Measurements from ENCODE around the gene ASAH2.

DNA sequence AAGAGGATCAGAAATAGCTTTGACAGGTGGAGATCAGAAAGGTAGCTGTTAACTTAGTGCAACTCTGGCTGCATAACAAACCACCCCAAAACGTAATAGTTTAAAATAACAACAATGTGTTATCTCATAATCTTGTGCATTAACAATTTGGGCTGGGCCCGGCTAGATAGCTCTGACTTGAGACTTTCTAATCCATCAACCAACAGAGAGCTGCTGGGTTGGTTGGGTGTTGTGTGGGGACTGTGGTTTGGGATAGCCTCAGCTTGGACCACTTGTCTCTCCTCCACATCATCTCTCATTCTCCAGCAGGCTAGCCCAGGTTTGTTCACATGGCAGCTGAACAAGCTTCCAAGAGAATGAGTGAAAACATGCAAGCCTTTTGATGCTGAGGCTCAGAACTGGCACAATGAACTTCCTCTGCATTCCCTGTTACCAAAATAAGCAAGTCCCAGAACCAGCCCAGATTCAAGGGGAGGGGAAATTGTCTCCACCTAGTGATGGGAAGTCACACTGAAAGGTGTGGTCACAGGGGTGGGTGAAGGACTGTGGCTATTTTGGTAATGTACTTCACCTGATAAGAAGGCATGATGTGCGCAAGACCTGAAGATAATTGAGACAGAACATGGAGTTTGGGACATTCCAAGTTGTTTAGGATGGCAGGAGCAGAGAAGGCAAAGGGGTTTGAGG, 20.4 kb upstream of the ASAH2 start:
- TF ChIP-seq CTCF (IDR thresholded peaks at IDR 0.05) (no peak), POLR2A (IDR thresholded peaks at IDR 0.05) (no peak)
